Measurements from ENCODE around the gene CLDN5. TPM values are rescaled to one million over a fixed set of nuclear protein-coding genes. Genes with fewer than 3 reads are reported as not detected.

Gene CLDN5
- total RNA-seq, 1 donor, result 9.4 TPM

GRCh38 chr22:19523240-19524169 is 705 bp downstream of the CLDN5 start:
- peak in 2 of 3 donors; percentile 30 to 41 for DNase-seq (ENCODE audit: low read depth in 2 of 3, low spot score in 2 of 3)

- no peak for DNase-seq (ENCODE audit: low read depth in 2 of 3, low spot score in 2 of 3)
Measured at GRCh38 chr22:19522881-19523239, 1.4 kb downstream of the CLDN5 start.

- peak in 1 of 3 donors; percentile 37 for DNase-seq (ENCODE audit: low read depth in 2 of 3, low spot score in 2 of 3)
Measured at GRCh38 chr22:19522190-19522880, 1.9 kb downstream of the CLDN5 start.

- DNase-seq (ENCODE audit: low read depth in 2 of 3, low spot score in 2 of 3), result no peak
Measured at GRCh38 chr22:19520566-19521305, 3.5 kb downstream of the CLDN5 start.

GRCh38 chr22:19520007-19520406 is 4.2 kb downstream of the CLDN5 start:
- DNase-seq (ENCODE audit: low read depth in 2 of 3, low spot score in 2 of 3), result no peak

- DNase-seq (ENCODE audit: low read depth in 2 of 3, low spot score in 2 of 3), result no peak
Measured at GRCh38 chr22:19519041-19519926, 4.9 kb downstream of the CLDN5 start.

GRCh38 chr22:19518635-19519034 is 5.6 kb downstream of the CLDN5 start:
- DNase-seq (ENCODE audit: low read depth in 2 of 3, low spot score in 2 of 3), result no peak

GRCh38 chr22:19517919-19518611 is 6.1 kb downstream of the CLDN5 start:
- DNase-seq (ENCODE audit: low read depth in 2 of 3, low spot score in 2 of 3), result no peak

GRCh38 chr22:19517171-19517500 is 7.1 kb downstream of the CLDN5 start:
- DNase-seq (ENCODE audit: low read depth in 2 of 3, low spot score in 2 of 3), result no peak

- DNase-seq (ENCODE audit: low read depth in 2 of 3, low spot score in 2 of 3), result no peak
Measured at GRCh38 chr22:19516378-19517170, 7.6 kb downstream of the CLDN5 start.

- no peak for DNase-seq (ENCODE audit: low read depth in 2 of 3, low spot score in 2 of 3)
Measured at GRCh38 chr22:19515654-19516377, 8.4 kb downstream of the CLDN5 start.

- no peak for DNase-seq (ENCODE audit: low read depth in 2 of 3, low spot score in 2 of 3)
Measured at GRCh38 chr22:19514831-19515565, 9.2 kb downstream of the CLDN5 start.

- no peak for DNase-seq (ENCODE audit: low read depth in 2 of 3, low spot score in 2 of 3)
Measured at GRCh38 chr22:19513823-19514222, 10.4 kb downstream of the CLDN5 start.

GRCh38 chr22:19510919-19511341 is 13.3 kb downstream of the CLDN5 start:
- DNase-seq (ENCODE audit: low read depth in 2 of 3, low spot score in 2 of 3), result no peak

- no peak for DNase-seq (ENCODE audit: low read depth in 2 of 3, low spot score in 2 of 3)
Measured at GRCh38 chr22:19509923-19510322, 14.3 kb downstream of the CLDN5 start.

GRCh38 chr22:19509191-19509590 is 15.0 kb downstream of the CLDN5 start:
- DNase-seq (ENCODE audit: low read depth in 2 of 3, low spot score in 2 of 3), result no peak

- no peak for DNase-seq (ENCODE audit: low read depth in 2 of 3, low spot score in 2 of 3)
Measured at GRCh38 chr22:19508024-19508776, 16.0 kb downstream of the CLDN5 start.

All from hematopoietic multipotent progenitor cell (in vitro differentiated cells).